AG10803 (cell line): Measurements from ENCODE around the gene DIAPH2.

ENCODE experiments used
- DNase-seq: peaks from one replicate; pipeline ENCODE4 v3.0.0; 2010; ENCODE audit warnings: low read depth
- H3K4me3 ChIP-seq: 2 replicates; pipeline ENCODE4 v1.5.1; 2011; ENCODE audit warnings: mild to moderate bottlenecking, low read length, control low read depth
- TF ChIP-seq, protein P1 (sequence below): conservative IDR thresholded peaks from 2 replicates; pipeline ENCODE4 v1.5.1; 2011; ENCODE audit warnings: mild to moderate bottlenecking, low read length, control low read depth, inconsistent platforms

Gene DIAPH2

DNA sequence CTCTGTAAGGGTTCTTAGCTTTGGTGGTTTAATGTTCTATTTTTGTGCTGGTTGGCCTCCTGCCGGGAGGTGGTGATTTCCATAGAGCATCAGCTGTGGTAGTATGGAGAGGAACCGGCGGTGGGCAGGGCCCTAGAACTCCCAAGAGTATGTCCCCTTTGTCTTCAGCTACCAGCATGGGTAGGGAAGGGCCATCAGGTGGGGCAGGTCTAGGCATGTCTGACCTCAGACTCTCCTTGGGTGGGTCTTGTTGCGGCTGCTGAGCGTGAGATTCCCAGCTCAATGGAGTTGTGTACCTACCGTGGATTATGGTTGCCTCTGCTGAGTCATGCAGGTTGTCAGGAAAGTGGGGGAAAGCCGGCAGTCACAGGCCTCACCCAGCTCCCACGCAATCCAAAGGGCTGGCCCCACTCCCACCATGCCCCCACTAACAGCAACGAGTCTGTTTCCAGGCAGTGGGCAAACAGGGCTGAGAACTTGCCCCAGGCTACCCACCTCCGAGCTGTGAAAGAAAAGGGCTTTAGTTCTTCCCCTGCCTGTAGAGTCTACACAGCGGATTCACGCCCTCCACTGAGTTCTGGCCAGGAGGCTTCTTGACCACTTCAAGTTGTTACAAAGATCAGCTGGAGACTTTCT is 434.9 kb downstream of the DIAPH2 start:
- no peak overlapping the region for H3K4me3 ChIP-seq
- no peak for DNase-seq
- TF ChIP-seq, protein P1, sequence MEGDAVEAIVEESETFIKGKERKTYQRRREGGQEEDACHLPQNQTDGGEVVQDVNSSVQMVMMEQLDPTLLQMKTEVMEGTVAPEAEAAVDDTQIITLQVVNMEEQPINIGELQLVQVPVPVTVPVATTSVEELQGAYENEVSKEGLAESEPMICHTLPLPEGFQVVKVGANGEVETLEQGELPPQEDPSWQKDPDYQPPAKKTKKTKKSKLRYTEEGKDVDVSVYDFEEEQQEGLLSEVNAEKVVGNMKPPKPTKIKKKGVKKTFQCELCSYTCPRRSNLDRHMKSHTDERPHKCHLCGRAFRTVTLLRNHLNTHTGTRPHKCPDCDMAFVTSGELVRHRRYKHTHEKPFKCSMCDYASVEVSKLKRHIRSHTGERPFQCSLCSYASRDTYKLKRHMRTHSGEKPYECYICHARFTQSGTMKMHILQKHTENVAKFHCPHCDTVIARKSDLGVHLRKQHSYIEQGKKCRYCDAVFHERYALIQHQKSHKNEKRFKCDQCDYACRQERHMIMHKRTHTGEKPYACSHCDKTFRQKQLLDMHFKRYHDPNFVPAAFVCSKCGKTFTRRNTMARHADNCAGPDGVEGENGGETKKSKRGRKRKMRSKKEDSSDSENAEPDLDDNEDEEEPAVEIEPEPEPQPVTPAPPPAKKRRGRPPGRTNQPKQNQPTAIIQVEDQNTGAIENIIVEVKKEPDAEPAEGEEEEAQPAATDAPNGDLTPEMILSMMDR = no peak

DNA sequence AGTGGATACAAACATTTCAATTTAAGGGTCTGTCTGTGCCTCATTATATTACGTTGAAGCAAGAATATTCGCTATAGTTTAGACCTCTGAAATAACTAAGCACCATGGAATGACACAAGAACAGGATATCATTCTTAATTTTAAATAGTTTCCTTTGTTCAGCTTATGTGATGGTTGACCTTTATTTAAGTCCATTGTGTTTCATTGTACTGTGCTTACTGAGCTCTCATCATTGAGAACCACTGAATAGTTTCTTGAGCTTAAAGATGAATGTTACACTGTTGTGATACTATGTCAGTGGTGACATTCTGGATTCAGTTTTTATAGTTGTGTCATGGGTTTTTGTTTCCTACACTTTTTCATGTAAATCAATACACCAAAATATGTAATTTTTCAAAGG is 438.4 kb downstream of the DIAPH2 start:
- TF ChIP-seq, protein P1 = no peak
- H3K4me3 ChIP-seq = no peak overlapping the region
- no peak for DNase-seq

DNA sequence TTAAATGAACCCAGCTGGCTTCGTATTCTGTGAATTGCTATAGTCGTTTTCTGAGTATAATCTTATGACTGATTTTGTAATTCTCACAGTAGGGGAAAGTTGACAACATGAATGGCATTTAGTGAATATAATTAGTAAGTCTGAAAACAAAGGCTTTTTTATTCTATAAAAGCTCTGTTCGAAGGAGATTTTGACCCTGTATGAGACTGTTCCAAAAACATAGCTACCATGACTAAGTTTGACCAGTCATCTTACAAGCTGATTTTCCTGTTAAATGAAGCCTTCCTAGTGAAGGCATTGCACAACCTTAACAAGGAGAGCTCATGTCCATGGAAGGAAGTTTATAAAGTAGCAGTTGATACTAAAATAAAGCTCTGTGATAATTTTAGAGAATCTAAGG is 441.4 kb downstream of the DIAPH2 start:
- TF ChIP-seq, protein P1 = no peak
- no peak overlapping the region for H3K4me3 ChIP-seq
- peak; percentile 26 for DNase-seq

DNA sequence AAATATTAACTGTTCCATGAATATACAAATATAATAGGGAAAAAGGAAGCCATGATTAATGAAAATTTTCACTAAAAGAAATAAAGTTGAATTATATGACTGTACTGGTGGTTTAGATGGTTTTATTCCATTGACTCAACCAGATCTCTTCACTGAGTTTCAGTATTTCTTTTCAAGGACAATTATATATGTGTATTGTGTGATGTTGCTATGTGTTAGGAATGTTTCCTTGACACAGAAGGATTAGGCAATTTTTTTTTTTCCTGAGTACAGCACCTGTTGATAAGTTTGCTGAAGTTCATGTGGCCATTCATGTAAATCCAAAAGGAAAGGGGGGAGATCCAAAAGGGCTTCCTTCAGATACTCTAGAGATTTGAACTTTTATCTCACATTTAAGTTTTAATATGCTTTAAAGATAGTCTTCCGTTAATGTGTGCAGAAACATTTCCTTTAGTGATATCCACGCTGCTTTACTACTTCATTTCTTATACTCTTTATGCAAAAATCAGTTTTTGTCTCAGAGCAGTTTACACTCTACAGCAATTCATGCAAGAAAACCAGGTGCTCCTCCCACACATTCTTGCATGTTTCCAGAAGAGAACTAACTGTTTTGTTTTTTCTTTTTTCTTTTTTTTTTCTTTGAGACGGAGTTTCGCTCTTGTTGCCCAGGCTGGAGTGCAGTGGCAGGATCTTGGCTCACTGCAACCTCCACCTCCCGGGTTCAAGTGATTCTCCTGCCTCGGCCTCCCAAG is 448.2 kb downstream of the DIAPH2 start:
- DNase-seq = no peak
- H3K4me3 ChIP-seq = no peak overlapping the region
- TF ChIP-seq, protein P1 = no peak

DNA sequence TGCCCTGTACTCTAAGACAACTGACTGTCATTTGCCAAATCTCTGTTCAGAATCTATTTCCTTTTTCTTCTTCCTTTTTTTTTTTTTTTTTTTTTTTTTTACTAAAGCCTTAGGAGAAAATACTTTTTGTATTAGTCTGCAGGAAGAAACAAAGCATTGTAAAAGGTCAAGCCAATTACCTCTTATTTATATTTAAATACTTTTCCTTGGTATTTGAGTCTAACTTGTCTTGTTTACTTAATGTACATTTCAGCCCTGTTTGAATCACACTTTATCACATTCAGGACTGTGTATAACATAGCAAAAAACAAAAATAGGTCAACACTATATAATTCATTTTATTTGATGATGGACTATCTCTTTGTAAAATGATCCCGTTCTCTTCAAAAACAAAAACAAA is 461.3 kb downstream of the DIAPH2 start:
- DNase-seq = no peak
- H3K4me3 ChIP-seq = no peak overlapping the region

DNA sequence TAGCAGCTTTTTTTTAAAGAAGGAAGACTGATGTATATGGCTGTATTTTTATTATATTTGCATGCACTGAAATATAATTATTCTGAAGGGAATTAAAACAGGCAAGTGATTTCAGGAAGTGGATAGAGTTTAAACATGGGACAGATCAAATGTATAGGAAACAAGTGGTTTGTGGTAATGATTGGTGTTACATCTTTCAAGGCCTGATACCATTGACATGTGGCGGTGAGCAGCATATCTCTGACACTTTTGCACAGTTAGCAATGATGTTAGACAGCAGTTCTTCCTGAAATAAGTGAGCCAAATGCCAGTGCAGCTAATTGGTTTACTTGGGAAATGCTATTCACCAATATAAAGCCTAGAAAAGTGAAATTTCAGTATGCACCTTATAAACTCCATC is 471.2 kb downstream of the DIAPH2 start:
- TF ChIP-seq, protein P1 = no peak
- no peak overlapping the region for H3K4me3 ChIP-seq
- DNase-seq = no peak

More for the DNA sequence above, 461.3 kb downstream of the DIAPH2 start:
- TF ChIP-seq, protein P1 = no peak

DNA sequence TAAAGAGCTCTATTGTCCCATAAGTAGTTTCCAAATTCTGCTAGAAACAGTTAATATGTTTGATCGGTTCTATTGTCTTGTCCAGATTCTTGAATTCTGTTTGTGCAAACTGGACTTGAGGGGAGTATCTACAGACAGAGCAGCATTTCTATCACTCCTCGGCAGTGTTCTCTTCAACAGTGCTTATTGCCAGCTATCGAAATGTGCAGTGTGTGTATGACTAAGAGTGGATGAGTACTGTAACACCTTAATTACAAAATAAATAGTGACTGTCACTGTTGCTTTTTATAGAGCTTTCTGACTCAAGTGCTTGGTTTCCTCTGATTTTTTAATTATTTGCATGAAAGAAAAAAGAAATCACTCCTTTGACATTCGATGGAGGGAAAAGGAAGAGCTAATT is 473.6 kb downstream of the DIAPH2 start:
- peak; percentile 0 for DNase-seq
- H3K4me3 ChIP-seq = no peak overlapping the region
- TF ChIP-seq, protein P1 = no peak
